GM18519 (cell line): ENCODE results near the gene ZNF598.
"Not testable (repeated sequence)": the region's sequence is repeated elsewhere in the genome, so short reads cannot be mapped to it uniquely, and the experiment has no call there.

Experiments used
- ATAC-seq: cut with Tn5 transposase; IDR thresholded peaks from one replicate; pipeline ENCODE4 v1.9.1; 2021; ENCODE audit warnings: mild to moderate bottlenecking, moderate library complexity; ENCODE audit not compliant: unreplicated experiment, low FRiP score

ZNF598 gene

GRCh38 chr16:1961651-1962067 is 48.0 kb downstream of the ZNF598 start:
- ATAC-seq: no peak

GRCh38 chr16:1960665-1961630 is 48.7 kb downstream of the ZNF598 start:
- no peak for ATAC-seq

- ATAC-seq: peak; percentile 62
These were observed 50.2 kb downstream of the ZNF598 start, which contains the start of gene NDUFB10 for GRCh38 chr16:1959269-1960039. TSS of gene NDUFB10 (plus strand) at chr16:1959538. CDS start at chr16:1959625, 87 bp downstream.

- ATAC-seq: no peak
These were observed 50.8 kb downstream of the ZNF598 start for GRCh38 chr16:1958715-1959268.

GRCh38 chr16:1958143-1958491 is 51.5 kb downstream of the ZNF598 start:
- not testable (repeated sequence) for ATAC-seq

GRCh38 chr16:1957434-1958142 is 52.0 kb downstream of the ZNF598 start:
- ATAC-seq: not testable (repeated sequence)

GRCh38 chr16:1953734-1954133 is 55.9 kb downstream of the ZNF598 start:
- no peak for ATAC-seq

- ATAC-seq: no peak
These were observed 59.1 kb downstream of the ZNF598 start for GRCh38 chr16:1950559-1950958.

GRCh38 chr16:1950047-1950446 is 59.6 kb downstream of the ZNF598 start:
- no peak for ATAC-seq

GRCh38 chr16:1949507-1949906 is 60.1 kb downstream of the ZNF598 start:
- no peak for ATAC-seq
